DMS 273 treated with DMSO at 0.1 percent for 48 hours (cell line): ENCODE measurements around the gene ZNF581.
A peak's percentile ranks its signal among the peaks of the same experiment; 100 is the strongest.

Experiments used
- DNase-seq: peaks from one replicate; lab custom pipeline; 2025; lab: John Stamatoyannopoulos, UW

Gene ZNF581

DNA sequence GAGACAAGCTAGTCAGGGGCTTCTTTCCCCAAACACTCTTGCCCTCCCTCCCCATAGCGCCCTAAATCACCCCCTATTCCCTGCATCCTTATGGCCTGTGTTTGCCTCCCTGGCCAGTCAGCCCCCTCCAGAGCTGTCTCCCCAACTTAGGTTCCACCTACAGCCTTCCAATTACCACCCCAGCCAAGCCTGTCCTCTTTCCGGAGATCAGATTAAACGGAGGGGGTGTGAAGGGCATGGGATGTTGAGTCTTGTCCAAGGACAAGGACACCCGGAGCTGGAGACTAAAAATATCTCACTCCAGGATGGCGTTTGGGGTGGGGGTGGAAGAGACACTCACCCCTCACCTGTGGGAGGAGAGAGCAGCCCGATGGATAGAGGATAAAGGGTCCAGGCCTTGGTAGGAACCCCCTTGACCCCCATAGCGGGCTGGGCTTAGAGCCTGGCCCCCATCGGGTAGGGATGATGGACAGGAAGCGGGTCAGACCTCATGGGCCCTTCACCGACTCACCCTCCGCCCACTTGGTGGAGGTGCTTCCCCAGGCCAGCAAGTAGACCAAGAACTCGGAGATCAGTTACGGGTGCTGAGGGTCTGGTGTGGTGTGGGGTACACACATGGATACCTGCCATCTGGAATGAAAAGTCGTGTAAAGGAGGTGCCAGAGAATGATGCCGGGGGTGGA is 32.0 kb upstream of the ZNF581 start:
- no peak for DNase-seq

DNA sequence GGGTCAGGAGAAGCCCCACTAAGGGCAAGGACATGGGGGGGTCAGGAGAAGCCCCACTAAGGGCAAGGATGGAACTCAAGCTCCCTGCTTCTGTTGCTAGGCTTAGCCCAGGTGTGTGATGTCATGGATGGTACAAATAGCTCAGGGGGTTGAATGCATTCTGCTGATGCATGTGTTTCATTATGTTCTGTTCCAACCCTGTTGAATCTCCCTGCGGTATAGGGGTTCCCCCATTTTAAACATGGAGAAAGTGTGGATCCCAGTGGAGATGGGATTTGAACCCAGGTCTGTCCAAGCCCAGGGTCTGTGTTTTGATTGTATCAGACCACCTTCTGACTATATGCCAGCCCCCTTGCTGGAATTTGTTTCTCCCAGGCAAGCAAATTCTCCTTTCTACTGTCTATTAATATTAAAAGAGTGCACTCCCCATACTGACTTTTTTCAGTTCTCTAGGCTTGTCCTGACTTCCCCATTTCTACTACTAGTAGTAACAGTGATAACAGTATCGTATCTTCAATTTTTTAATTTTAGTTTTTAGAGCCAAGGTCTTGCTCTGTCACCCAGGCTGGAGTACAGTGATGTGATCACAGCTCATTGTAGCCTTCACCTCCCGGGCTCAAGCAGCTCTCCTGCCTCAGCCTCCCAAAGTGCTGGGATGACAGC is 31.3 kb upstream of the ZNF581 start:
- no peak for DNase-seq

DNA sequence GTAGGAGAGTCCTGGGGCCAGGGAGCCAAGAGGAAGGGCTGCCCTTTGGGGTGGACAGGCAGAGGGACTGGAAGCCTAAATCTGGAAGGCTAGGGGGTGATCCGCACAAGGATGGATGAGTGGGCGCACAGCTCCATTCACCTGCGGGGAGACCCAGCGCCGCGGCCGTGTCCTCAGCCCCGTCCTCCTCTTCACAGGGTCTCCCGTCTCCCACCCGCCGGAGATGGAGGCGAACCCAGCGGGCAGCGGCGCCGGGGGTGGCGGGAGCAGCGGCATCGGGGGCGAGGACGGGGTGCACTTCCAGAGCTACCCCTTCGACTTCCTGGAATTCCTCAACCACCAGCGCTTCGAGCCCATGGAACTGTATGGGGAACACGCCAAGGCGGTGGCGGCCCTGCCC is 30.1 kb upstream of the ZNF581 start:
- DNase-seq, result no peak

DNA sequence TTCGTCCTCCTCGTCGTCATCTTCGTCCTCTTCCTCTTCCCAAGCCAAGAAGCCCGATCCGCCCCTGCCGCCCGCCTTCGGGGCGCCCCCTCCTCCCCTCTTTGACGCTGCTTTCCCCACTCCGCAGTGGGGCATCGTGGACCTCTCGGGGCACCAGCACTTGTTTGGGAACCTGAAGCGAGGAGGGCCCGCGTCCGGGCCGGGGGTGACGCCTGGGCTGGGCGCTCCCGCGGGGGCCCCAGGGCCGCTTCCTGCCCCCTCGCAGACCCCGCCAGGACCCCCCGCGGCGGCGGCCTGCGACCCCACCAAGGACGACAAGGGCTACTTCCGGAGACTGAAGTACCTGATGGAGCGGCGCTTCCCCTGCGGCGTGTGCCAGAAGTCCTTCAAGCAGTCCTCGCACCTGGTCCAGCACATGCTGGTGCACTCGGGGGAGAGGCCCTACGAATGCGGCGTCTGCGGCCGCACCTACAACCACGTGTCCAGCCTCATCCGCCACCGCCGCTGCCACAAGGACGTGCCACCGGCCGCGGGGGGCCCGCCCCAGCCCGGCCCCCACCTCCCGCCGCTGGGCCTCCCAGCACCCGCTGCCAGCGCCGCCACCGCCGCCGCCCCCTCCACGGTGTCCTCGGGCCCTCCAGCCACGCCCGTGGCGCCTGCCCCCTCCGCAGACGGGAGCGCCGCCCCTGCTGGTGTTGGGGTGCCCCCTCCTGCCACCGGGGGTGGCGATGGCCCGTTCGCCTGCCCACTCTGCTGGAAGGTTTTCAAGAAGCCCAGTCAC is 29.3 kb upstream of the ZNF581 start:
- DNase-seq, result no peak

DNA sequence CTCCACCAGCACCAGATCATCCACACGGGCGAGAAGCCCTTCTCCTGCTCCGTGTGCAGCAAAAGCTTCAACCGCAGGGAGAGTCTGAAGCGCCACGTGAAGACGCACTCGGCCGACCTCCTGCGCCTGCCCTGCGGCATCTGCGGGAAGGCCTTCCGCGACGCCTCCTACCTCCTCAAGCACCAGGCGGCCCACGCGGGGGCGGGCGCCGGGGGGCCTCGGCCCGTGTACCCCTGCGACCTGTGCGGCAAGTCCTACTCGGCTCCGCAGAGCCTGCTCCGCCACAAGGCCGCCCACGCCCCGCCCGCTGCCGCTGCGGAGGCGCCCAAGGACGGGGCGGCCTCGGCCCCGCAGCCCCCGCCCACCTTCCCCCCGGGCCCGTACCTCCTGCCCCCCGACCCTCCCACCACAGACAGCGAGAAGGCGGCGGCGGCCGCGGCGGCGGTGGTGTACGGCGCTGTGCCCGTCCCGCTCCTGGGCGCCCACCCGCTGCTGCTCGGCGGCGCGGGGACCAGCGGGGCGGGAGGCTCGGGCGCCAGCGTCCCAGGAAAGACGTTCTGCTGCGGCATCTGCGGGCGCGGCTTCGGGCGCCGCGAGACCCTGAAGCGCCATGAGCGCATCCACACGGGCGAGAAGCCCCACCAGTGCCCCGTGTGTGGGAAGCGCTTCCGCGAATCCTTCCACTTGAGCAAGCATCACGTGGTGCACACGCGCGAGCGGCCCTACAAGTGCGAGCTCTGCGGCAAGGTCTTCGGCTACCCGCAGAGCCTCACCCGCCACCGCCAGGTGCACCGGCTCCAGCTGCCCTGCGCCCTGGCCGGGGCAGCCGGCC is 28.5 kb upstream of the ZNF581 start:
- no peak for DNase-seq

DNA sequence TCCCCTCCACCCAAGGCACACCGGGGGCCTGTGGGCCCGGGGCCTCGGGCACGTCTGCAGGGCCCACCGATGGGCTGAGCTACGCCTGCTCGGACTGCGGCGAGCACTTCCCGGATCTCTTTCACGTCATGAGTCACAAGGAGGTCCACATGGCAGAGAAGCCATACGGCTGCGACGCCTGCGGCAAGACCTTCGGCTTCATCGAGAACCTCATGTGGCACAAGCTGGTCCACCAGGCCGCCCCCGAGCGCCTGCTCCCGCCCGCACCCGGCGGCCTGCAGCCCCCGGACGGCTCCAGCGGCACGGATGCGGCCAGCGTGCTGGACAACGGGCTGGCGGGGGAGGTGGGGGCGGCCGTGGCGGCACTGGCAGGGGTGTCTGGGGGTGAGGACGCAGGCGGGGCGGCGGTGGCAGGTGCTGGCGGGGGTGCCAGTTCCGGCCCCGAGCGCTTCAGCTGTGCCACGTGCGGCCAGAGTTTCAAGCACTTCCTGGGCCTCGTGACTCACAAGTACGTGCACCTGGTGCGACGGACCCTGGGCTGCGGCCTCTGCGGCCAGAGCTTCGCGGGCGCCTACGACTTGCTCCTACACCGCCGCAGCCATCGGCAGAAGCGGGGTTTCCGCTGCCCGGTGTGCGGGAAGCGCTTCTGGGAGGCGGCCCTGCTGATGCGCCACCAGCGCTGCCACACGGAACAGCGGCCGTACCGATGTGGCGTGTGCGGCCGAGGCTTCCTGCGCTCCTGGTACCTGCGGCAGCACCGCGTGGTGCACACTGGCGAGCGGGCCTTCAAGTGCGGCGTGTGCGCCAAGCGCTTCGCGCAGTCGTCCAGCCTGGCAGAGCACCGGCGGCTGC is 27.7 kb upstream of the ZNF581 start:
- no peak for DNase-seq

DNA sequence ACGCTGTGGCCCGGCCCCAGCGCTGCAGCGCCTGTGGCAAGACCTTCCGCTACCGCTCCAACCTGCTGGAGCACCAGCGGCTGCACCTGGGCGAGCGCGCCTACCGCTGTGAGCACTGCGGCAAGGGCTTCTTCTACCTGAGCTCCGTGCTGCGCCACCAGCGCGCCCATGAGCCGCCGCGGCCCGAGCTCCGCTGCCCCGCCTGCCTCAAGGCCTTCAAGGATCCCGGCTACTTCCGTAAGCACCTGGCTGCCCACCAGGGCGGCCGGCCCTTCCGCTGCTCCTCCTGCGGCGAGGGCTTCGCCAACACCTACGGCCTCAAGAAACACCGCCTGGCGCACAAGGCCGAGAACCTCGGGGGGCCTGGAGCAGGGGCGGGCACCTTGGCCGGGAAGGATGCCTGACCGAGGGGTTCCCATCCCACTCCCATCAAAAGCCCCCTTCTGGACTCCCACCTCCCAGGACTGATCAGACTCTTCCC is 27.0 kb upstream of the ZNF581 start:
- no peak for DNase-seq

DNA sequence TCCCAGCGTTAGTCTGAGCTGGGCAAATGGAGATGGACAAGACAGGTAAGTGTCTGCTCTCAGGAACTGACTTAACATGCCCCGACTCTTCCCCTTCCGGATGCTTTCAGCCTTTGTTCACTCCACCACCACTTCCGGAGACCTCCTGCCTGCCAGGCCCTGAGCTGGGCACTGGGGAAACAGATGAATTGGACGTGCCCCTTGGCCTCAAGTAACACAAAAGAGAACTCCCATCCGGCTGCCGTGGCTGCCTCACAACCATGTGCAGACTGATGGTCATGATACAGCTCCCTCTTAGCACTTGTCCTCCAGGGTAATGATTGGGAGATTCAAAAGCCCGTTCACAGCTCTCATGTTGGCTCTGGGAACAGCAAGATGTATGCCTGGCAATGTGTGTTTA is 26.0 kb upstream of the ZNF581 start:
- no peak for DNase-seq

DNA sequence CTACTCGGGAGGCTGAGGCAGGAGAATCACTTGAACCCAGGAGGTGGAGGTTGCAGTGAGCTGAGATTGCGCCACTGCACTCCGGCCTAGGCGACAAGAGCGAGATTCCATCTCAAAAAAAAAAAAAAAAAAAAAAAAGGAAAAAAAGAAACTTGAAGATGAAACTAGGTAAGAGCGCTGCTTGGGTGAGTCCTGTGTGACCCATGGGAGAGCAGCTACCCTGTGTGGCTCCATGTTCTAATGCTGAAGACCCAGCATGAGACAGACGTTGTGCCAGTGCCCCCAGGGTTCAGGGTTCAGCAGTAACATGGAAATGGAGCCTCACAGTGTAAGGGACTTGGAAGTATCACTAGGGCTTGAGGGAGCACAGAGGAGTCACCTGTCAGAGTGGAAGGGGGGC is 25.0 kb upstream of the ZNF581 start:
- no peak for DNase-seq

DNA sequence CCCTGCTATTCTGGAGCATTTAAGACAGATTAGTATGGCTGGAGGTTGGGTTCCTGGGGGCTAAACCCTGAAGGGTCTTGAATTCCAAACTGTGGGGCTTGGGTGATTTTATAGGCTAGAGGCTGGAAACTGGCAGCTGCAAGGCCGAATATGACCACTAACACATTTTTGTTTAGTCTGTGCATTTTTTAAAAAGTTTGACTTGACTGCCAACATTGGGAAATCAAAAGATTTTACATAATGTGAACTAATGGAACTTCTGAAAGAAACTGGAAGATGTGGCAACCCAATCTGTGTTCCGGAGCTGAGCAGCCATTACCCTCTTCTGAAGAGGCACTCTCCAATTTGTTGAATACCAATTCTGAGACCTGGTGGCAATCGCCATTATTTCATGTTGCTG is 24.2 kb upstream of the ZNF581 start:
- DNase-seq, result no peak

DNA sequence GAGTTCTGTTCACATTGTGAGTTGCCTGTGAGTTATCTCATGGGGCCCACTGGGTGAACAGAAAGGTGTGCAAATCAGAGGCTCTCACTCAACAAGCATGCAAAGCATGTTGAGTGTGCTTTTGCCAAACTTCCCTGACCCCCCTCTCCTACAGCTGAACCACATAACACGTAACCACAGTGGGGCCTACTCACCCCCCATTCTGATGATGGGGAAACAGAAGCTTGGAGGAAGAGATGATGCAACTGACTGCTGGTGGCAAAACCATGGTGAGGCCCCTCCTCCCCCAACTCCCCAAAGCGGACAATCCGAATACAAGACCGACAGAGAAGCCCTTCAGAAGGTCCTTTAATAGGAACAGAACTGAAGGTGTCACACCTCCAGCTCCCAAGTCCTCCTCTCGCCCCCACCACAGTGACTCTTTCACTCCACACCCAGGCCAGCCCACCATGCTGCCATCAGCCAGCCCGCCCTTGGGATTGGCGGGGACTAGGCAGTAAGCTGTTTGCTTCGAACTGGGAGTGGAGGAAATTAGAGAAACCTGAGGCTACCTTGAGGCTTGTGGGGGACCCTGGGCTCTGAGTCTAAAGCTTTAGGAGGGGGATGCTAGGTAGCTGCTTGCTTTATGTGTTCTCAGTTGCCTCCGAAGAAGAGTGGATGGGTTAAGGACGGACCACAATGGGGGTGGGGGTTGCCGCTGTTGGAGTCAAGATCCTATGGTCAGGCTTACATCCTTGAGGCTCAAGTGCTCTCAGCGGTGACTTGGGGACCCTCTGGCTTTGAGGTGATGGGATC is 22.8 kb upstream of the ZNF581 start:
- no peak for DNase-seq

DNA sequence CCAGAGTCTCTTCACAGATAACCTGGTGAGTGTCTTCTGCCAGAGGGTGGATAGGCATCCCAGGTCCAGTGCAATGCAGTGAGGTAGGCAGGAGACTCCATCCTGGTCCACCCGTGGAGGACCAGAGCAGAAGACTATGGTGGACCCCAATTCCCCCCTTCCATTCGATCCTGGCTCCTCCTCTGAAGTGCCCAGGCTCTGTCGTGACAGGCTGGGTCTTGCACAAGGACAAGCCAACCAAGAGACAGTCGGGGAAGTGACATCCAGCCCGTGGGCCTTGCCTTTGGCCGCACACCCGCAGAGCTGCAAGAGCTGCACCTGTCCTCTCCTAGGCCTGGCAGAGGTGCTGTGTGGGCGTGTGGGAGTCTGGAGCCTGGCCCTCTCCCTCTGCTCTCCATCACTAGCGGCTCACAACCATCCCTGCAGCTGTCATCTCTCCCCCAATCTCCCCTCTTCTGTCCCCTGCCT is 22.2 kb upstream of the ZNF581 start:
- no peak for DNase-seq

DNA sequence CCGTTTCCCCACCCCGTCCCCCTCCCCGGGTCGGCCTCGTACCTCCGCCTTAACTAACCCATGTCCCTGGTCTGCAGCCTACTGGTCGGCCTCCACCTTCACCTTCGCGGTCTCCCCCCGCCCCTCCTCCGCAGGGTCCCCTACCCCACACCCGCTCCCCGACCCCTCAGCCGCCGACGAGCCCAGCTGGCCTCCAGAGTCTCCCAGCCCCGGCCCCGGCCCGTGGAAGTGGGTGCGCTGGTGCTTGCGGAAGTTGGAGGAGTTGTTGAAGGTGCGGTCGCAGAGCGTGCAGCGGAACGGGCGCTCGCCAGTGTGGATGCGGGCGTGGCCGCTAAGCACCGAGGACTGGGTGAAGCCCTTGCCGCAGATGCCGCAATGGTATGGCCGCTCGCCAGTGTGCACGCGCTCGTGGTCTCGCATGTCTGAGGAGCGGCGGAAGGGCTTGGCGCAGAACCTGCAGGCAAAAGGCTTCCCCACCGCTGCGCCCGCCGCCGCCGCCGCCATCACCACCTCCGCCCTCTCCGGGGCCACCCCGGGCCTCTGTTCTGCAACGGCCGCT is 21.7 kb upstream of the ZNF581 start:
- no peak for DNase-seq

DNA sequence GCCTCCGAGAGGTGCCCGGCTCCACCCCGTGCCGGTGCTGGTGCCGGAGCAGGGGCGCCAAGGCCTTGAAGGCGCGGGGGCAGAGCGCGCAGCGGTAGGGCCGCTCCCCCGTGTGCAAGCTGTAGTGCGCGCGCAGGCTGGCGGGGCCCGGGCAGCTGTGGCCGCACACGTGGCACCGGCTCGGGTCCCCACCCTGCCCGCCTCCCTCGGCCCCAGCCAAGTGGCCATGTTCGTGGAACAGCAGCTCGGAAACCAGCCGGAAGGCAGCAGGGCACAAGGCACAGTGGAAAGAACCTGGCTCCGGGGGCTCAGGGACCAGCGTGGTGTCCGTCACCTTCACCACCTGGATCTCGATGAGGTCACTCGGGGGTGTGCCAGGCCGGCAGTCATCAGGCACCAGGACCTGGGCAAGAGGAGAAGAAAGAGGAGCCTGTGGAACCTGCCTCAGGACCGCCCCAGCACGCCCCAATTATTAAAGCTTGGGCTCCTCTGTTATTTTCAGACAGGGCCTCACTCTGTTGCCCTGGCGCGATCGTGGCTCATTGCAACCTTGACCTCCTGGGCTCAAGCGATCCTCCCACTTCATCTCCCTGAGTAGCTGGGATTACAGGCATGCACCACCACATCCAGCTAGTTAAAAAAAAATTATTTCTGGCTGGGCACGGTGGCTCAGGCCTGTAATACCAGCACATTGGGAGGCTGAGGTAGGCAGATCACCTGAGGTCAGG is 21.0 kb upstream of the ZNF581 start:
- DNase-seq, result no peak

DNA sequence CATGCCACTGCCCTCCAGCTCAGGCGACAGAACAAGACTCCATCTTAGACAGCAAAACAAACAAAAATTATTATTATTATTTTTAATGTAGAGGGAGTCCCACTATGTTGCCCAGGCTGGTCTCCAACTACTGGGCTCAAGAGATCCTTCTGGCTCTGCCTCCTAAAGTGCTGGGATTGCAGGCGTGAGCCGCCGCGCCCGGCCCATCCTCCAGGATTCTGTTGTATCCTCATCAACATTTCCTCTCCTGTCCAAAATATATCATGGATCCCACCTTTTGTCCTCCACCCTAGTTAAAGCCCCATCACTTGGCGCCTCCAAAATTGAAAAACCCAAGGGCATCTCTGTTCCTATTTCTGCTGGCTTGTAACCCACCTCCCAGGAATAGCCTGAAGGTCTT is 20.3 kb upstream of the ZNF581 start:
- DNase-seq, result no peak

DNA sequence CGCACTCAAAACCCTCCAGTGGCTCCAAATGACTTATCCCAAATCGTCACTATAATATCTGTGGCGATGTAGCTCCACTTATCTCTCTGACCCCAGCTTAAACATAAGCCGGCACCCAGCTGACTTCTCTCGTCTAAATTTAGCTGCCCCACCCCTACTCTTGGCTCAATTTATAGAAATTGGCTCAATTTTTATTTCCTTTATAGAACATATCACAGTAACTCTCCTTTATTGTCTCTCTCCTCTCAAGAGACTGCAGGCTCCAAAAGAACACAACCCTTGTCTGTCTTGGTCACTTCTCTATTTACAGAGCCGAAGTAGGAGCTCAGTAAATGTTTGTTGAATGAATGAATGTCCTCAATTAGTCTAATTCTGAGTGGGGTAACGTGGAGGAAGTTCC is 19.9 kb upstream of the ZNF581 start:
- no peak for DNase-seq

DNA sequence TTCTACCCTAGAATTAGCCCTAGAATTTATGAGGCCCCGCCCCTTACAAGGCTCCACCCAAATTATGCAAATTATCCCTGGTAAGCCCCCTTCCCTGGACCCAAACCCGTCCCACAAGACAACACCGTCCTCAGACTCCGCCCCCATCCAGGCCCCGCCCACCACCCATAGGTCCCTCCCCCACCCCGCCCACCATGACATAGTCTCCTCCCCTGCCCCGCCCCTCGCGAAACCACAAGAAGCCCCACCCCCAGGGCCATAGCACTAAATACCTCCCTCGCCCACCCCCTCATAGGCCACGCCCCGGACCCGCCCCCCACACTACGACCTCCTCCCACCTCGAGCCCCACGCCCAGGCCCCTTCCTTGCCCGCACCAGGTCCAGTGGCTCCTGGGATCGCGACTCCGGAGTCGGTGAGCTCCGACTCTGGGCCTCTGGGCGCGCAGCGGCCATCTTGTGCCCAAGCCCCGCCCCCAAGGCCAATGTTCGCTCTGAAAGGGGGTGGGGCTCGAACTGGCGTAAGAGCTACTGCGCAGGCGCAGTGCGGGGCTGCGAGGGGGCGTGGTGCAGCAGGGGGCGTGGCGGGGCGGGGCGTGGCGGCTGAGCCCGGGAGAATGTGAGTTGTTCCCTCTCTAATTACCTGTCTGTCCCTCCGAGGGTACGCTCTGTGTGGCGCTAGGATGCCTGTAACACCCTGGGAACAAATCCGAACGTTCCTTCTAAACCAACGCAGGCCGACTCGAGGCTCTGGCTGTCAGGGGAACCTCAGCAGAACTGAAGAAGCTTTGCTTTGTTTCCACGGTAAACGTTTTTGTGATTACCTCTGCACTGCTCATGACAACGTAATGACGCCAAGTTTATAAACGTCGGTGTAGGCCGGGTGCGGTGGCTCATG is 19.1 kb upstream of the ZNF581 start, which contains the start of gene ZNF784:
Gene ZNF784, minus strand, starts transcription at position 458 of the 895 bp plus-strand sequence. Its CDS starts 5 bp downstream, at position 453.
- peak; percentile 76 for DNase-seq

DNA sequence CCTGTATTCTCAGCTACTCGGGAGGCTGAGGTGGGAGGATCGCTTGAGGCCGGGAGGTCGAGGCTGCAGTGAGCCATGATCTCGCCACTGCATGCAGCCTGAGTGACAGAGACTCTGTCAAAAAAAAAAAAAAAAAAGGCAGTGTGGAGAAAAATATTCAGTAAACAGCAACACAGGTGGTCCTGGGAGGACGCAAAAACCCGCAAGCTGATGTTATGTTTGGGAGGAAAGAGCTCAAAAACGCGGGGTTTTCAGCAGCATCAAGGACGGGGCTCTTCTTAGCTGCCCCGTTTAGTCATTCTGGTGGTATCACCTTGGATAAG is 18.5 kb upstream of the ZNF581 start:
- no peak for DNase-seq
